HepG2 (cell line): ENCODE measurements around the gene ZFPL1. TPM values are rescaled to one million over a fixed set of nuclear protein-coding genes. Genes with fewer than 3 reads are reported as not detected.

Experiments used
- ATF7-NPFF ChIP-seq: sonication (generic); formaldehyde crosslinking; IDR thresholded peaks from 2 replicates; pipeline ENCODE4 v1.8.1; 2023; ENCODE audit warnings: mild to moderate bottlenecking, low read depth, missing genetic modification reagents, moderate library complexity
- CC2D1A ChIP-seq: sonication (generic); formaldehyde crosslinking; IDR thresholded peaks from 2 replicates; pipeline ENCODE4 v1.8.1; 2023; ENCODE audit warnings: mild to moderate bottlenecking, missing genetic modification reagents
- IKZF1 ChIP-seq: fragments of 450-650 bp; IDR thresholded peaks from 2 replicates; pipeline ENCODE4 v1.7.1; 2016
- KLF13 ChIP-seq: sonication (generic); formaldehyde crosslinking; IDR thresholded peaks from 2 replicates; pipeline ENCODE4 v1.4.0; 2020; ENCODE audit warnings: mild to moderate bottlenecking, missing genetic modification reagents
- KLF6 ChIP-seq: IDR thresholded peaks from 2 replicates; pipeline ENCODE4 v1.8.0; 2016; ENCODE audit warnings: missing biosample characterization, missing genetic modification reagents
- RAD21 ChIP-seq: fragments of 450-650 bp; formaldehyde crosslinking; IDR thresholded peaks from 2 replicates; pipeline ENCODE4 v1.5.0; 2020; ENCODE audit warnings: mild to moderate bottlenecking
- ZNF337 ChIP-seq: sonication (generic); formaldehyde crosslinking; IDR thresholded peaks from 2 replicates; pipeline ENCODE4 v1.5.1; 2020; ENCODE audit warnings: missing genetic modification reagents, low read depth, mild to moderate bottlenecking, borderline replicate concordance
- polyA plus RNA-seq, 8 experiments: library from polyadenylated mRNA; depleted of rRNA in 3 of 8; stranded (reverse) in 7 of 8; unstranded in 1 of 8; fragments of >200 nt; fragmentation: Illumina TruSeq in 4 of 8; extraction: Trizol in 4 of 8; gene quantifications; 2 replicates each; pipeline versions ENCODE4 v1.2.1 to v1.2.3, GENCODE V29; 2011 to 2016; ENCODE audit warnings: low read depth in 4 of 8, missing spikeins in 1 of 8, mixed read lengths in 1 of 8; ENCODE audit not compliant: insufficient read depth in 1 of 8
- total RNA-seq, 5 experiments: library from RNA; depleted of rRNA; stranded (reverse); fragments of >200 nt; fragmentation: Illumina TruSeq; extraction: Trizol; gene quantifications; 2 replicates each; pipeline ENCODE4 v1.2.3, GENCODE V29; 2016; ENCODE audit warnings: low read depth in 1 of 5
- TF ChIP-seq, protein P1 (sequence below): sonication (generic); formaldehyde crosslinking; IDR thresholded peaks from 2 replicates; pipeline ENCODE4 v1.5.1; 2020; ENCODE audit warnings: mild to moderate bottlenecking, missing genetic modification reagents, borderline replicate concordance
- TF ChIP-seq, protein P2 (sequence below): sonication (generic); formaldehyde crosslinking; IDR thresholded peaks from 2 replicates; pipeline ENCODE4 v1.4.0; 2020; ENCODE audit warnings: missing genetic modification reagents
- TF ChIP-seq, protein P3 (sequence below): sonication (generic); formaldehyde crosslinking; IDR thresholded peaks from 2 replicates; pipeline ENCODE4 v1.8.0; 2022; ENCODE audit warnings: missing genetic modification reagents, mild to moderate bottlenecking, borderline replicate concordance
- TF ChIP-seq, protein P4 (sequence below): sonication (generic); formaldehyde crosslinking; IDR thresholded peaks from 2 replicates; pipeline ENCODE4 v1.9.0; 2021; ENCODE audit warnings: missing genetic modification reagents, mild to moderate bottlenecking, borderline replicate concordance
- TF ChIP-seq, protein P5 (sequence below): sonication (generic); formaldehyde crosslinking; conservative IDR thresholded peaks from 2 replicates; pipeline ENCODE4 v1.4.0; 2020; ENCODE audit warnings: missing genetic modification reagents
- TF ChIP-seq, protein P6 (sequence below): sonication (generic); formaldehyde crosslinking; IDR thresholded peaks from 2 replicates; pipeline ENCODE4 v1.9.0; 2021; ENCODE audit warnings: missing genetic modification reagents, borderline replicate concordance
- TF ChIP-seq, protein P7 (sequence below): sonication (generic); formaldehyde crosslinking; IDR thresholded peaks from 2 replicates; pipeline ENCODE4 v1.4.0; 2020; ENCODE audit warnings: missing genetic modification reagents

ZFPL1 gene
- total and polyA plus RNA-seq, 2 of the 13 experiments (the other 11 are each of a cell fraction or from before 2014, with no cell fraction given), result 32.2 to 56.0 TPM

DNA sequence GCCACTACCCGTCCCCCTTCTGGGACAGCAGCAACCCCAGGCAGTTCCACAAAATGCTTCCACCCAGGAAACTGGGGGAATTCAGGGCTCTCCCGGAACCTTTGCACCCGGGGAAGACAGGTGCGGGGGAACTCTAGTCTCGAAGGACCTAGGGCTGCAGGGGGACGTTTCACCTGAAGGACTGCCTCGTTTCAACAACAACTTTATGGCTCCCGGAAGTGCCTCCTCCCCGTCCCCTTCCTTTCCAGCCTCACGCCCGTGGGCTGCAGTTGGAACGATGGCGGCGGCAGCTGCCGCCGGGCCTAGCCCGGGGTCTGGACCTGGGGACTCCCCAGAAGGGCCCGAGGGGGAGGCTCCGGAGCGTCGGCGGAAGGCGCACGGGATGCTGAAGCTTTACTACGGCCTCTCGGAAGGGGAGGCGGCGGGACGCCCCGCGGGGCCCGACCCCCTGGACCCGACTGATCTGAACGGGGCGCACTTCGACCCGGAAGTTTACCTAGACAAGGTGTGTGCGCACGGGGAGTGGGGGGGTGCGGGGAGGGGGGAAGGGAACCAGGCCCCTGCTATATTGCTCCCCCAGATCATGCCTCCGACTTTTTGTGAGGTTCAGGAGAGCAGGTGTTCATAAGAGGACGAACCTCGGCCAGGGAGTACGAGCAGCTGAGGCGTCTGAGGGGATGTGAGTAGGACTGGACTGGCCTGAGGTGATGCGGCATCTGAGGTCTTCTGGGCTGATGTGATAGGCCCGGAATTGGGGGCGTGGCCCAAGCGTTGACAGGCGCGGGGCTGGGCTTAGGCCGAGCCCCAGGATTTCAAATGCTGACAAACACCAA lies 12.2 kb downstream of the ZFPL1 start, which contains the start of gene VPS51 (continued):
- TF ChIP-seq, protein P1, sequence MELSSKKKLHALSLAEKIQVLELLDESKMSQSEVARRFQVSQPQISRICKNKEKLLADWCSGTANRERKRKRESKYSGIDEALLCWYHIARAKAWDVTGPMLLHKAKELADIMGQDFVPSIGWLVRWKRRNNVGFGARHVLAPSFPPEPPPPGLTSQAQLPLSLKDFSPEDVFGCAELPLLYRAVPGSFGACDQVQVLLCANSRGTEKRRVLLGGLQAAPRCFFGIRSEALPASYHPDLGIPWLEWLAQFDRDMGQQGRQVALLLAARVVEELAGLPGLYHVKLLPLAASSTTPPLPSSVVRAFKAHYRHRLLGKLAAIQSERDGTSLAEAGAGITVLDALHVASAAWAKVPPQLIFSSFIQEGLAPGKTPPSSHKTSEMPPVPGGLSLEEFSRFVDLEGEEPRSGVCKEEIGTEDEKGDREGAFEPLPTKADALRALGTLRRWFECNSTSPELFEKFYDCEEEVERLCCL (CRISPR knock-in tag), result no peak
- TF ChIP-seq KLF13 (no peak; the same call in 1 of the 2 replicates), CC2D1A (no peak), IKZF1 (no peak), RAD21 (CRISPR knock-in tag) (peak; percentile 48; the same call in 1 of the 2 replicates), ATF7-NPFF (CRISPR knock-in tag) (no peak; the same call in 1 of the 2 replicates), ZNF337 (CRISPR knock-in tag) (no peak), KLF6 (CRISPR knock-in tag) (peak; percentile 78; the same call in 1 of the 2 replicates)
- TF ChIP-seq, protein P2, sequence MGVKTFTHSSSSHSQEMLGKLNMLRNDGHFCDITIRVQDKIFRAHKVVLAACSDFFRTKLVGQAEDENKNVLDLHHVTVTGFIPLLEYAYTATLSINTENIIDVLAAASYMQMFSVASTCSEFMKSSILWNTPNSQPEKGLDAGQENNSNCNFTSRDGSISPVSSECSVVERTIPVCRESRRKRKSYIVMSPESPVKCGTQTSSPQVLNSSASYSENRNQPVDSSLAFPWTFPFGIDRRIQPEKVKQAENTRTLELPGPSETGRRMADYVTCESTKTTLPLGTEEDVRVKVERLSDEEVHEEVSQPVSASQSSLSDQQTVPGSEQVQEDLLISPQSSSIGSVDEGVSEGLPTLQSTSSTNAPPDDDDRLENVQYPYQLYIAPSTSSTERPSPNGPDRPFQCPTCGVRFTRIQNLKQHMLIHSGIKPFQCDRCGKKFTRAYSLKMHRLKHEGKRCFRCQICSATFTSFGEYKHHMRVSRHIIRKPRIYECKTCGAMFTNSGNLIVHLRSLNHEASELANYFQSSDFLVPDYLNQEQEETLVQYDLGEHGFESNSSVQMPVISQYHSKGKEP (CRISPR knock-in tag), result no peak; the same call in 1 of the 2 replicates
- TF ChIP-seq, protein P3, sequence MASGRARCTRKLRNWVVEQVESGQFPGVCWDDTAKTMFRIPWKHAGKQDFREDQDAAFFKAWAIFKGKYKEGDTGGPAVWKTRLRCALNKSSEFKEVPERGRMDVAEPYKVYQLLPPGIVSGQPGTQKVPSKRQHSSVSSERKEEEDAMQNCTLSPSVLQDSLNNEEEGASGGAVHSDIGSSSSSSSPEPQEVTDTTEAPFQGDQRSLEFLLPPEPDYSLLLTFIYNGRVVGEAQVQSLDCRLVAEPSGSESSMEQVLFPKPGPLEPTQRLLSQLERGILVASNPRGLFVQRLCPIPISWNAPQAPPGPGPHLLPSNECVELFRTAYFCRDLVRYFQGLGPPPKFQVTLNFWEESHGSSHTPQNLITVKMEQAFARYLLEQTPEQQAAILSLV, result peak; percentile 78; the same call in 1 of the 2 replicates
- TF ChIP-seq, protein P4, sequence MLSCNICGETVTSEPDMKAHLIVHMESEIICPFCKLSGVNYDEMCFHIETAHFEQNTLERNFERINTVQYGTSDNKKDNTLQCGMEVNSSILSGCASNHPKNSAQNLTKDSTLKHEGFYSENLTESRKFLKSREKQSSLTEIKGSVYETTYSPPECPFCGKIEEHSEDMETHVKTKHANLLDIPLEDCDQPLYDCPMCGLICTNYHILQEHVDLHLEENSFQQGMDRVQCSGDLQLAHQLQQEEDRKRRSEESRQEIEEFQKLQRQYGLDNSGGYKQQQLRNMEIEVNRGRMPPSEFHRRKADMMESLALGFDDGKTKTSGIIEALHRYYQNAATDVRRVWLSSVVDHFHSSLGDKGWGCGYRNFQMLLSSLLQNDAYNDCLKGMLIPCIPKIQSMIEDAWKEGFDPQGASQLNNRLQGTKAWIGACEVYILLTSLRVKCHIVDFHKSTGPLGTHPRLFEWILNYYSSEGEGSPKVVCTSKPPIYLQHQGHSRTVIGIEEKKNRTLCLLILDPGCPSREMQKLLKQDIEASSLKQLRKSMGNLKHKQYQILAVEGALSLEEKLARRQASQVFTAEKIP (CRISPR knock-in tag), result no peak
- TF ChIP-seq, protein P5, sequence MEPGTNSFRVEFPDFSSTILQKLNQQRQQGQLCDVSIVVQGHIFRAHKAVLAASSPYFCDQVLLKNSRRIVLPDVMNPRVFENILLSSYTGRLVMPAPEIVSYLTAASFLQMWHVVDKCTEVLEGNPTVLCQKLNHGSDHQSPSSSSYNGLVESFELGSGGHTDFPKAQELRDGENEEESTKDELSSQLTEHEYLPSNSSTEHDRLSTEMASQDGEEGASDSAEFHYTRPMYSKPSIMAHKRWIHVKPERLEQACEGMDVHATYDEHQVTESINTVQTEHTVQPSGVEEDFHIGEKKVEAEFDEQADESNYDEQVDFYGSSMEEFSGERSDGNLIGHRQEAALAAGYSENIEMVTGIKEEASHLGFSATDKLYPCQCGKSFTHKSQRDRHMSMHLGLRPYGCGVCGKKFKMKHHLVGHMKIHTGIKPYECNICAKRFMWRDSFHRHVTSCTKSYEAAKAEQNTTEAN (CRISPR knock-in tag), result no peak; the same call in 1 of the 2 replicates
- TF ChIP-seq, protein P6, sequence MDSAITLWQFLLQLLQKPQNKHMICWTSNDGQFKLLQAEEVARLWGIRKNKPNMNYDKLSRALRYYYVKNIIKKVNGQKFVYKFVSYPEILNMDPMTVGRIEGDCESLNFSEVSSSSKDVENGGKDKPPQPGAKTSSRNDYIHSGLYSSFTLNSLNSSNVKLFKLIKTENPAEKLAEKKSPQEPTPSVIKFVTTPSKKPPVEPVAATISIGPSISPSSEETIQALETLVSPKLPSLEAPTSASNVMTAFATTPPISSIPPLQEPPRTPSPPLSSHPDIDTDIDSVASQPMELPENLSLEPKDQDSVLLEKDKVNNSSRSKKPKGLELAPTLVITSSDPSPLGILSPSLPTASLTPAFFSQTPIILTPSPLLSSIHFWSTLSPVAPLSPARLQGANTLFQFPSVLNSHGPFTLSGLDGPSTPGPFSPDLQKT (CRISPR knock-in tag), result no peak; the same call in 1 of the 2 replicates
- TF ChIP-seq, protein P7, sequence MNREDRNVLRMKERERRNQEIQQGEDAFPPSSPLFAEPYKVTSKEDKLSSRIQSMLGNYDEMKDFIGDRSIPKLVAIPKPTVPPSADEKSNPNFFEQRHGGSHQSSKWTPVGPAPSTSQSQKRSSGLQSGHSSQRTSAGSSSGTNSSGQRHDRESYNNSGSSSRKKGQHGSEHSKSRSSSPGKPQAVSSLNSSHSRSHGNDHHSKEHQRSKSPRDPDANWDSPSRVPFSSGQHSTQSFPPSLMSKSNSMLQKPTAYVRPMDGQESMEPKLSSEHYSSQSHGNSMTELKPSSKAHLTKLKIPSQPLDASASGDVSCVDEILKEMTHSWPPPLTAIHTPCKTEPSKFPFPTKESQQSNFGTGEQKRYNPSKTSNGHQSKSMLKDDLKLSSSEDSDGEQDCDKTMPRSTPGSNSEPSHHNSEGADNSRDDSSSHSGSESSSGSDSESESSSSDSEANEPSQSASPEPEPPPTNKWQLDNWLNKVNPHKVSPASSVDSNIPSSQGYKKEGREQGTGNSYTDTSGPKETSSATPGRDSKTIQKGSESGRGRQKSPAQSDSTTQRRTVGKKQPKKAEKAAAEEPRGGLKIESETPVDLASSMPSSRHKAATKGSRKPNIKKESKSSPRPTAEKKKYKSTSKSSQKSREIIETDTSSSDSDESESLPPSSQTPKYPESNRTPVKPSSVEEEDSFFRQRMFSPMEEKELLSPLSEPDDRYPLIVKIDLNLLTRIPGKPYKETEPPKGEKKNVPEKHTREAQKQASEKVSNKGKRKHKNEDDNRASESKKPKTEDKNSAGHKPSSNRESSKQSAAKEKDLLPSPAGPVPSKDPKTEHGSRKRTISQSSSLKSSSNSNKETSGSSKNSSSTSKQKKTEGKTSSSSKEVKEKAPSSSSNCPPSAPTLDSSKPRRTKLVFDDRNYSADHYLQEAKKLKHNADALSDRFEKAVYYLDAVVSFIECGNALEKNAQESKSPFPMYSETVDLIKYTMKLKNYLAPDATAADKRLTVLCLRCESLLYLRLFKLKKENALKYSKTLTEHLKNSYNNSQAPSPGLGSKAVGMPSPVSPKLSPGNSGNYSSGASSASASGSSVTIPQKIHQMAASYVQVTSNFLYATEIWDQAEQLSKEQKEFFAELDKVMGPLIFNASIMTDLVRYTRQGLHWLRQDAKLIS, result no peak; the same call in 1 of the 2 replicates
